Measurements from ENCODE around the gene SDC3. TPM values are rescaled to one million over a fixed set of nuclear protein-coding genes. Genes with fewer than 3 reads are reported as not detected.

The SDC3 gene
- total and polyA plus RNA-seq, 2 donors (not counting 1 experiment from before 2014, with no cell fraction given), result 13.7 to 32.9 TPM

DNA sequence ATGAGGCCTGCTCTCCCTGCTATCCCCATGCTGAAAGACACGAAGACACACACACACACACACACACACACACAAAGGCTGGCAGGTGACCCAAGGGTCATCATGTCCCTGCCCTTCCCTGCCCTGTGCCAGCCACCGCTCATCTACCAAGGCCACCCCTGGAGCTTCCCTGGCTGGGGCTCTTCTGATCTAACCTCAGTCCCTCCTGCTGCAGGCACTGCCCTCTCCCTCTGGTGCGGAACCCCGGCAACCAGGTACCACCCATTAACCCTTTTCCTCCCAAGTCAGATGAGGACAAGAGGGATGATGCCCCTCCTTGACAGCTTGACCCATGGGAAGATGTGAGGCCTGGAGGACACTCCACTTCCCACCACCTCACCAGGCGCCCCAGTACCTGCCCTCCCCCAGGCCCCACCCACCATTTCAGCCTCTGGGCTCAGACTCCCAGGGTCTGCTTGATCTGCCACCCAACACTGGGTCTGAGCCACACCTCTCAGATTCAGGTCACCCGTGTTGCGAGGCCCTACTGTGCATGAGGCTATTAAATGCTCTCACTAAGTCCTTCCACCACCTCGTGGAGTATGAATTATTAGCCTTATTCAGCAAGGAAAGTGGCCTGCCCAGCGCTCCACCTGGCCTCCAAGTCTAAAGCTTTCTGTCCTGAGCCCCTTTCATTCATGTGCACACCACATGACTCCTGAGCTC is 2.5 kb downstream of the SDC3 start:
- Histone ChIP-seq H3K79me2 (ENCODE audit: control insufficient read depth, insufficient read depth, low read length) (peaks cover 4% of the 10 kb centered on the region), H3K9me3 (ENCODE audit: control insufficient read depth, insufficient read depth, low read depth, low read length) (no peaks in the 10 kb centered on the region), H3K9ac (ENCODE audit: insufficient read depth, low read length) (no peak overlapping the region), H3K4me3 (replicated peaks in 1 of 4; ENCODE audit: control extremely low read depth in 1 of 4, insufficient read depth in 1 of 4, low read depth in 3 of 4, low read length in 4 of 4) (no peak overlapping the region), H3K27ac (ENCODE audit: insufficient read depth, low read length) (no peak overlapping the region), H2AFZ (ENCODE audit: low read length) (no peak overlapping the region), H3K4me2 (ENCODE audit: extremely low read depth, insufficient read depth, low read length) (no peak overlapping the region), H4K20me1 (ENCODE audit: control insufficient read depth, extremely low read depth, insufficient read depth, low read length) (no peaks in the 10 kb centered on the region), H3K27me3 (ENCODE audit: control insufficient read depth, insufficient read depth, low read length) (no peaks in the 10 kb centered on the region), H3K36me3 (ENCODE audit: control insufficient read depth, insufficient read depth, low read length) (no peaks in the 10 kb centered on the region), H3K4me1 (ENCODE audit: control insufficient read depth, extremely low read depth, insufficient read depth, low read length) (peaks cover 26% of the 10 kb centered on the region)
- TF ChIP-seq, protein P1, sequence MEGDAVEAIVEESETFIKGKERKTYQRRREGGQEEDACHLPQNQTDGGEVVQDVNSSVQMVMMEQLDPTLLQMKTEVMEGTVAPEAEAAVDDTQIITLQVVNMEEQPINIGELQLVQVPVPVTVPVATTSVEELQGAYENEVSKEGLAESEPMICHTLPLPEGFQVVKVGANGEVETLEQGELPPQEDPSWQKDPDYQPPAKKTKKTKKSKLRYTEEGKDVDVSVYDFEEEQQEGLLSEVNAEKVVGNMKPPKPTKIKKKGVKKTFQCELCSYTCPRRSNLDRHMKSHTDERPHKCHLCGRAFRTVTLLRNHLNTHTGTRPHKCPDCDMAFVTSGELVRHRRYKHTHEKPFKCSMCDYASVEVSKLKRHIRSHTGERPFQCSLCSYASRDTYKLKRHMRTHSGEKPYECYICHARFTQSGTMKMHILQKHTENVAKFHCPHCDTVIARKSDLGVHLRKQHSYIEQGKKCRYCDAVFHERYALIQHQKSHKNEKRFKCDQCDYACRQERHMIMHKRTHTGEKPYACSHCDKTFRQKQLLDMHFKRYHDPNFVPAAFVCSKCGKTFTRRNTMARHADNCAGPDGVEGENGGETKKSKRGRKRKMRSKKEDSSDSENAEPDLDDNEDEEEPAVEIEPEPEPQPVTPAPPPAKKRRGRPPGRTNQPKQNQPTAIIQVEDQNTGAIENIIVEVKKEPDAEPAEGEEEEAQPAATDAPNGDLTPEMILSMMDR (conservative IDR thresholded peaks at IDR 0.05 in 1 of 2, IDR thresholded peaks at IDR 0.05 in 1 of 2; ENCODE audit: low read depth in 1 of 2, low read length in 2 of 2), result no peak
- no peak for TF ChIP-seq EZH2 (IDR thresholded peaks at IDR 0.05; ENCODE audit: low read length, missing control alignments)
- DNase-seq (ENCODE audit: low read depth in 2 of 2), result no peak

DNA sequence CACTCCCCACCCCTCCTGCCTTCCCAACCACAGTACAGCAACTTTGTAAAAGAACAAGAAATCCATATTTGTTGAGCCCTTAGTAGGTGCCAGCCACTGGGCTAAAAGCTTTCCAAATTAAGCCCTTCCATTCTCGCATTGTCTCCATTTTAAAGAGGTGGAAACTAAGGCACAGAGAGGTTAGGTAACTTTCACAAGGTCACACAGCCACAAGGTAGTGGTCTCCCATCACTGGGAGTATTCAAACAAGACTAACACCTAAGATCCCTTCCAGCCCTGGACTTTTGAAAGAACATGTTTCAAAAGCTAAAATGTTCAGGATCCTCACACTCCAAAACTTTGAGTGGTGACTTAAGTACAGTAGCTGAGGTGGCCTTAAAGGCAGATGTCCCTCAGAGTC is 3.2 kb downstream of the SDC3 start:
- H3K9ac ChIP-seq (ENCODE audit: insufficient read depth, low read length), result no peak overlapping the region
- H3K79me2 ChIP-seq (ENCODE audit: control insufficient read depth, insufficient read depth, low read length), result peaks cover 4% of the 10 kb centered on the region
- H3K4me3 ChIP-seq (replicated peaks in 1 of 4; ENCODE audit: control extremely low read depth in 1 of 4, insufficient read depth in 1 of 4, low read depth in 3 of 4, low read length in 4 of 4), result no peak overlapping the region
- no peak for DNase-seq (ENCODE audit: low read depth in 2 of 2)
- H3K4me1 ChIP-seq (ENCODE audit: control insufficient read depth, extremely low read depth, insufficient read depth, low read length), result peaks cover 24% of the 10 kb centered on the region
- no peaks in the 10 kb centered on the region for H4K20me1 ChIP-seq (ENCODE audit: control insufficient read depth, extremely low read depth, insufficient read depth, low read length)
- TF ChIP-seq, protein P1 (conservative IDR thresholded peaks at IDR 0.05 in 1 of 2, IDR thresholded peaks at IDR 0.05 in 1 of 2; ENCODE audit: low read depth in 1 of 2, low read length in 2 of 2), result no peak
- TF ChIP-seq EZH2 (IDR thresholded peaks at IDR 0.05; ENCODE audit: low read length, missing control alignments), result no peak
- peaks cover 2% of the 10 kb centered on the region for H3K36me3 ChIP-seq (ENCODE audit: control insufficient read depth, insufficient read depth, low read length)
- no peaks in the 10 kb centered on the region for H3K9me3 ChIP-seq (ENCODE audit: control insufficient read depth, insufficient read depth, low read depth, low read length)
- H3K27me3 ChIP-seq (ENCODE audit: control insufficient read depth, insufficient read depth, low read length), result no peaks in the 10 kb centered on the region
- H3K4me2 ChIP-seq (ENCODE audit: extremely low read depth, insufficient read depth, low read length), result no peak overlapping the region
- H2AFZ ChIP-seq (ENCODE audit: low read length), result no peak overlapping the region
- no peak overlapping the region for H3K27ac ChIP-seq (ENCODE audit: insufficient read depth, low read length)

DNA sequence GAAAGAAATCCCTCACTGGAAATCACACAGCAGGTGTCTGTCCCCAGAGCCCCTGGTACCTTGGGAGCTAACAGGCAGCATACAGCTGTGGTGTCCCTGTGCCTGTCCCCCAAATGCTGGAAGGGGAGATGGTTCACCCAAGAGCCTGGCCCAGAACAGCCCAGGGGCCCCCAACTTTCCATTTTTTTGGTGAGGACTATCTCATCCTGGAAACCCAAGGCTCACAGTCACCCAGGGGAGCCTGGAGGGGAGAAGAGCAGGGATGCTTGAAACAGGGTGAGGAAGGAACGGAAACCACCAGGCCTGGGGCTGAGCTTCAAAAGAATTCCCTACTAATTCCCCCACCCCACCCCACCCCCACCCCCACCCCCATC is 3.6 kb downstream of the SDC3 start:
- TF ChIP-seq EZH2 (IDR thresholded peaks at IDR 0.05; ENCODE audit: low read length, missing control alignments), result no peak
- TF ChIP-seq, protein P1 (conservative IDR thresholded peaks at IDR 0.05 in 1 of 2, IDR thresholded peaks at IDR 0.05 in 1 of 2; ENCODE audit: low read depth in 1 of 2, low read length in 2 of 2), result no peak
- Histone ChIP-seq H3K4me1 (ENCODE audit: control insufficient read depth, extremely low read depth, insufficient read depth, low read length) (peaks cover 24% of the 10 kb centered on the region), H3K36me3 (ENCODE audit: control insufficient read depth, insufficient read depth, low read length) (peaks cover 2% of the 10 kb centered on the region), H3K4me3 (replicated peaks in 1 of 4; ENCODE audit: control extremely low read depth in 1 of 4, insufficient read depth in 1 of 4, low read depth in 3 of 4, low read length in 4 of 4) (no peak overlapping the region), H3K4me2 (ENCODE audit: extremely low read depth, insufficient read depth, low read length) (no peak overlapping the region), H3K9me3 (ENCODE audit: control insufficient read depth, insufficient read depth, low read depth, low read length) (no peaks in the 10 kb centered on the region), H4K20me1 (ENCODE audit: control insufficient read depth, extremely low read depth, insufficient read depth, low read length) (no peaks in the 10 kb centered on the region), H3K27me3 (ENCODE audit: control insufficient read depth, insufficient read depth, low read length) (no peaks in the 10 kb centered on the region), H2AFZ (ENCODE audit: low read length) (no peak overlapping the region), H3K79me2 (ENCODE audit: control insufficient read depth, insufficient read depth, low read length) (peaks cover 4% of the 10 kb centered on the region), H3K9ac (ENCODE audit: insufficient read depth, low read length) (no peak overlapping the region), H3K27ac (ENCODE audit: insufficient read depth, low read length) (no peak overlapping the region)
- no peak for DNase-seq (ENCODE audit: low read depth in 2 of 2)

Measured in fibroblast of lung (primary cell).